DOHH2 (cell line): ENCODE results near the gene ANO6.

Experiments used
- EZH2phosphoT487 ChIP-seq: fragments of 200-600 bp; sonication (generic); IDR thresholded peaks from 2 replicates; pipeline ENCODE4 v1.6.1; 2017; ENCODE audit warnings: borderline replicate concordance, mild to moderate bottlenecking, antibody characterized with exemption, low read length, moderate library complexity, mixed read lengths
- TF ChIP-seq, protein P1 (sequence below): fragments of 200-600 bp; sonication (generic); IDR thresholded peaks from one replicate; pipeline ENCODE4 v1.5.1; 2014; ENCODE audit warnings: antibody characterized with exemption, mild to moderate bottlenecking, low read depth, low read length; ENCODE audit not compliant: poor library complexity, severe bottlenecking

DNA sequence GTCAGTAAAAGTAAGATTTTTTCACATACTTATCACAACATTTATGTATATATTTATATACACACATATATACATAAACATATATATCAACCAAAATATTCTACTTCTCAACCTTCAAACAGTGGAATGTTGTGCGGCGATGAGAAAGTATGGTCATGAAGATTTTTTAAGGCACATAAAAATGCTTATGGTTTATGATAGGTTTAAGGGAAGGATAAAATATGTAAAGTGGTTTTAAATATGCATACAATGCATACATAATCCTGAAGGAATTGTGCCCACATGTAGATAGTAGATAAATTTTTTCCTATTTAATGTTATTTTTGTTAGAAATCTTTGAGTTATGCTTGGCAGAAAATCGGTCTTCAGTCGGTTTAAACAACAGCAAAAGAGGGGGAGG lies 182.7 kb downstream of the ANO6 start:
- TF ChIP-seq, protein P1, sequence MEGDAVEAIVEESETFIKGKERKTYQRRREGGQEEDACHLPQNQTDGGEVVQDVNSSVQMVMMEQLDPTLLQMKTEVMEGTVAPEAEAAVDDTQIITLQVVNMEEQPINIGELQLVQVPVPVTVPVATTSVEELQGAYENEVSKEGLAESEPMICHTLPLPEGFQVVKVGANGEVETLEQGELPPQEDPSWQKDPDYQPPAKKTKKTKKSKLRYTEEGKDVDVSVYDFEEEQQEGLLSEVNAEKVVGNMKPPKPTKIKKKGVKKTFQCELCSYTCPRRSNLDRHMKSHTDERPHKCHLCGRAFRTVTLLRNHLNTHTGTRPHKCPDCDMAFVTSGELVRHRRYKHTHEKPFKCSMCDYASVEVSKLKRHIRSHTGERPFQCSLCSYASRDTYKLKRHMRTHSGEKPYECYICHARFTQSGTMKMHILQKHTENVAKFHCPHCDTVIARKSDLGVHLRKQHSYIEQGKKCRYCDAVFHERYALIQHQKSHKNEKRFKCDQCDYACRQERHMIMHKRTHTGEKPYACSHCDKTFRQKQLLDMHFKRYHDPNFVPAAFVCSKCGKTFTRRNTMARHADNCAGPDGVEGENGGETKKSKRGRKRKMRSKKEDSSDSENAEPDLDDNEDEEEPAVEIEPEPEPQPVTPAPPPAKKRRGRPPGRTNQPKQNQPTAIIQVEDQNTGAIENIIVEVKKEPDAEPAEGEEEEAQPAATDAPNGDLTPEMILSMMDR: no peak
- TF ChIP-seq EZH2phosphoT487: no peak
